CD4-positive, alpha-beta T cell treated with Interleukin-4 for 1 hour (primary cell): ENCODE data around the gene CNPPD1.
A peak's percentile ranks its signal among the peaks of the same experiment; 100 is the strongest.

Experiments used
- DNase-seq, 2 donors: peaks; one replicate each; pipeline ENCODE4 v3.0.0-alpha.2; 2020 to 2022

CNPPD1 gene

GRCh38 chr2:219178377-219179175 lies 1.9 kb upstream of the CNPPD1 start:
- DNase-seq, result no peak

DNA sequence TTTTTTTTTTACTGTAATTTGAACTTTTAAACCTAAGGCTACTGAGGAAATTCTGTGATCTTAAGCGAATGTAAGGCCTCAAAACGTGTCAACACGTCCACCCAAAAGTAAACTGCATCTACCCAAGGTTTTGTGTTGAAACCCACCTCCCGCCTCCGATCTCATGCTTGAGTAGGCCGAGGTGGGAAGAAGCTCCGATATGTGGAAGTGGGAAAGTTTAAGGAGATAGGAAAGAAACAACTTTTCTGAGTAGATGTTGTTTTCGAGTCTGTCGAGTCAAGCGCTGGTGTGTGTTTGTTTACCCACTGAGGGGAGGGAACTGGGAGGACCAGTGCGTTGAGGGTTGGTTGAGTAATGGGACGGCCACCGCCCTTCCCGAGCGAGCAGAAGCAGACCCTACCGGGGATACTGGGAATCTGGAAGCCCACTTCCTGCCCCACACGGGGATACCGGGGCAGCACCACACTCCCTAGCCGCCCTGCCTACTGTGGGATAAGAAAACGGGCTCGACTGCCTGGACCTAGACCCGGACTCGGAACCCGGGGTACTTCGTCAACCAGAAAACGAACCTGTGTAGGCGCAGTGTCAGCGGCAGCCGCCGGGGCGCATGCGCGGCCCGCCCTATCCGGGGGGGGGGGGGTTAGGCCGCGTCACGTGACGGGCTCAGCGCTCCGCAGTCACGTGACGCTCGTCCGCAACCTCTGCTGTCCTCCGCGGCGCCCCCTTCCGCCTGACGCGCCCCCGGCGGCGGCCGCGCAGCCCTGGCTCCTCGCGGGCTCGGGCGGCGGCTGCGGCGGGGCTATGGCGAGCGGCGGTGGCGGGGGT lies 1.0 kb upstream of the CNPPD1 start, which contains the start of gene RETREG2:
TSS of gene RETREG2 (plus strand) at position 724 of the 825 bp plus-strand sequence. CDS start at position 802, 78 bp downstream.
- peak; percentile 90 to 91 for DNase-seq

DNA sequence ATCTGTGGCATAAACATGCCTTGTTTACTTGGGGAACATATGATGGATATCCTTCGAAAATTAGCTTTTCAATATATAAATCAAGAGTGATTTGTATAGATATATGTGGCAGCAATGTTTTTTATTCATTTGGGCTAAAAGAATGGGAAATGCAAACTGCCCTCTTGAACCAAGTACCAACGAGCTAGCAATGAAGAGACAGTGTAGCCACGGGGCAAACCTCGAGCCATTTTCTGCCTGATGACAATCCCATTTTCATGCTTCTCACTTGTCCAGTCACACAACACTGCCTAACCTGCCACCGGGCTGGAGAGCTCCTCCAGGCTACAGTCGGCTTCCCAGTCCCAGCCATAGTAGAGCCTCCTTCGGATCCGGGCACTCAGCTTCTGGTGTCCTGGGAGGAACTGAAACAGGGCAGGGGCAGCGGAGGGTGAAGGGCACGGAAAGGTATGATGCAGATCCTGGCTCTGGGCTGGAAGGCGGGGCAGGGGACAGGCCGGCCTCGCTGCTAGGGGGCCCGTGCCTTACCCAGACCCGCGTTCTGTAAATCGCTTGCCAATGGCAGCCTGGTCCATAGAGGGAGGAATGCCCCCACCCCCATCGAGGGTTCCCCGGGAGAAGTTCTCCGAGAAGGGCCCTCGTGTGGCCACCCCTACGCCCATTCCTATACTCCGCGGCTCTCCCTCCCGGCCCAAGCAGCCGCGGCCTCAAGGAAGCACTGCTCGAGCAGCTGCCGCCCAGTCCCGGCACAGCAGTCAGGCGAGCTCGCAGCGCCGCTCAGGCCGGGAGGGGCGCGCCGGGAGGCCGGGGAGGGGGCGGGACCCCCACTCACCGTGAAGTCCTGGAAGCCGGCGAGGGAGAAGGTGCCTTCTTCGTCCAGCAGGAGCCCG lies 552 bp downstream of the CNPPD1 start:
- DNase-seq, result peak in 1 of 2 donors; percentile 69

- no peak for DNase-seq
These were observed 1.2 kb downstream of the CNPPD1 start for GRCh38 chr2:219175486-219175885.

- DNase-seq, result no peak
These were observed 1.9 kb downstream of the CNPPD1 start for GRCh38 chr2:219174801-219175200.

- no peak for DNase-seq
These were observed 2.6 kb downstream of the CNPPD1 start for GRCh38 chr2:219174146-219174545.

GRCh38 chr2:219173176-219173575 lies 3.5 kb downstream of the CNPPD1 start:
- DNase-seq, result no peak

GRCh38 chr2:219172231-219173154 lies 4.2 kb downstream of the CNPPD1 start:
- no peak for DNase-seq

- peak; percentile 34 to 64 for DNase-seq
These were observed 5.5 kb downstream of the CNPPD1 start for GRCh38 chr2:219171231-219171651.

DNA sequence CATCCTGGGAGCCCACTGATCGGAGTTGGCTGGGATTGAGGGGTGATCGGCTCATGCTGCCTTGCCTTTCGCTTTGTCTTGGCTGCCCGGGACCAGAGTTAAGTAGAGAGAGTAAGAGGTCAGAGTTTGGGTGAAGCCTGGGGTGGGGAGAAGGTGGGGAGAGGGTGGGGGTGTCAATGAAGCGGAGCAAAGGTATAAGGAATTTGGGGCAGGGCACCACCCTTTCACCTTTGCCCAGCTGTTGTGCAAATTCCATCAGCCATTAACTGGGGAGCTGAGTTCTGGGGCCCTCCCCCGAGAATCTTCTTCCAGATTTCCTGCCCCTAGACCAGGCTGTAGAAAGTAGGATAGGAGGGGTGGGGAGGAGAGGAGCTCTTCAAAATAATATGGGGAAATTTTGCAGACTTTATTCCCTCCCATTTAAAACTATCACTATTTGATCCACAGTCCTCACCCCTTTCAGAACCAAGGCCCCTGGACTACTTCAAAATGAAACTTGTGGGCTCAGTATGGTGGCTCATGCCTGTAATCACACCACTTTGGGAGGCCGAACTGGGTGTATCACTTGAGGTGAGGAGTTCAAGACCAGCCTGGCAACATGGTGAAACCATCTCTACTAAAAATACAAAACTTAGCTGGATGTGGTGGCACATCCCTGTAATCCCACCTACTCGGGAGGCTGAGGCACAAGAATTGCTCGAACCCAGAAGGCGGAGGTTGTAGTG lies 6.6 kb downstream of the CNPPD1 start, which contains the start of gene SLC23A3:
TSS of gene SLC23A3 (minus strand) at position 100 of the 725 bp plus-strand sequence. CDS start at position 55, 45 bp downstream.
- no peak for DNase-seq

- DNase-seq, result no peak
These were observed 7.8 kb downstream of the CNPPD1 start for GRCh38 chr2:219168932-219169331.

DNA sequence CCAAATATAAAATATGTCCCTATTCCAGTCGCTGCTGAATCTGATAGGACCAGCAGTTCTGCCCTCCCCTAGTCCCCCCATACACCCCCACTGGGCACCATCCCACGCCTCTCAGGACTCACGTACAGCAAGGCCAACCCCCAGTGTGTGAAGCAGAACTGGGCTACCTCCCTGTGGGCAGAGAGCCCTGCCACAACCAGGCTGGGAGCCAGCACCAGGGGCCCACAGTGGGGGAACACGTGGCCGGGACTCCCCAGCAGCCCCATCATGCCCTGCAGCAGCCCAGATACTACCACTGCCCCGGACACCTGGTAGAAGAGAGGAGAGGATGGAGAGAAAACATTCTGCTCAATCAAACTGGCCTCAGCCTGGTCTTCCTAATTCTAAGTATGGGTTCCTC lies 8.2 kb downstream of the CNPPD1 start:
- DNase-seq, result no peak

DNA sequence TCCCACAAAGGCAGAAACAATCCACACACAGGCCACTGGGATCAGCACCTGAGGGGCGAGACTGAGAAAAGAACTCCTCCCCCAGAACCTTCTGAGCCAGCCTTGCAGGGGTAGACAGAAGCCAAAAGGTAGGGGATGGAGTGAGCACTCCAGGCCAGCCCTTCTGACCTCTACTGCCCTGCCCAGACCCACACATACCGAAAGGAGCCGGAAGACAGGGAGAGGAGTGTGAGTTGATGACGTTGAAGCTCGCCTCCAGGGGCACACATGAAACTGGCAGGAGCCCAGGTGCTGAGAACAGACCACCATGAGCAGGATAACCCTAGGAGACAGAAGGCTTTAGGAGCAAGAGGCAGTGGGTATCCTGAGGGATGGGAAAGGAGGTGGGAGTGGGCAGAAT lies 8.7 kb downstream of the CNPPD1 start:
- no peak for DNase-seq

GRCh38 chr2:219165058-219165911 lies 11.4 kb downstream of the CNPPD1 start:
- DNase-seq, result no peak

- DNase-seq, result no peak
These were observed 13.6 kb downstream of the CNPPD1 start for GRCh38 chr2:219163156-219163555.

DNA sequence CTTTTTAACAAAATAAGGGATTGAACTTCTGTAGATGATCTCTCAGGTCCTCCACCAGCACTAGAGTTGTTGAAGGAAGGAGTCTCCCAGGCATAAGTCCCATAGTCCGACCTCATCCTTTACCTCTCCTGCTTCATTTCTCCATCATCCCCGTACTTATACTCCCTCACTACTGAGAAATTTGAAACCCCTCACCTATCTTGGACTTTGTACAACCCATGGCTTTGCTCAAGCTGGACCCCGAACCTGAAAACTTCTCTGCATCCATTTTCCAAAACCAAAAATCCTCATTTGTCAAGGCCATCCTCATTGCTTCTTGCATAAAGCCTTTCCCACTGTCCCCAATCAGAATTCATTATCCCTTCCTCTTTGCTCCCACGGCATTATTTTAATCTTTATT lies 15.6 kb downstream of the CNPPD1 start:
- DNase-seq, result no peak

DNA sequence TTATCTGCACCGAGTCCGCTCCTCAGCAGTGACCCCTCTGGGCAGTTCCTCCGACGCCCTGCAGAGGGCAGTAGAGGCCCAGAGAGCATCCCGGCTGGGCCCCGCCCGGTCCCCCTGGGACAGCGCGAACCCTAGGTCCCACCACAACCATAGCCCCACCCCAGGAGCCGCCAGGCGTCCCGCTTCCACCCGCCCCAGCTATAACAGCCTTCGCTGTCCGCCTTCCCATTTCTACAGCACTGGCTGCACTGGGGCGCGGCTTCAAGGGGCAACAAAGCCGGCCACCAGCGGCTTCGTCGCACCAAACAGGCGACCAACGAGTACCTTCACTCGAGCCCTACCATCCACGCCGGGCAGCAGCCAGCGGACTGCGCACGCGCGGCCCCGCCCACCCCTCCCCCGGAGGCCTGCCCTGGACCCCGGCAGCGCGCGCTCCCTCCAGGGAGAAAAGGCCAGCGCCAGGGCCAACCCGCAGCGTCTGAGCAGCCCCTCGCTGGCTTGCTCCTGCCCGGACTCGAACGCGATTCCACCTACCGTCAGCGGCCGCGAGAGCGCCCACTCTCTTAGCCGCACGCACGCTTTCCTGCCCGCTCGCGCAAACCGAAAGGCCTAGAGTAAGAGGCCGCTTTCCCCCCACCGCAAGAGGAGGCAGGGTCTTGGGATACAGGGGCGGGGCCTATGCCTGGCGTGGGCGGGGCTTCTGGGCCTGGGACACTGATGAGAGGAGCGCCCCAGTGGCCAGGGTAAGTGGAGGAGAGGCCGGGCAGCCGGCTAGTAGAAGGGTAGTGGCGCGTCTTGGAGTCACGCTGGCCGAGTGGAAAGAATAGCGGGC lies 16.3 kb downstream of the CNPPD1 start, which contains the start of gene NHEJ1:
TSS of gene NHEJ1 (minus strand) at position 630 of the 832 bp plus-strand sequence. CDS start 2,453 bp downstream, outside the sequence.
- DNase-seq, result peak; percentile 93 to 94

DNA sequence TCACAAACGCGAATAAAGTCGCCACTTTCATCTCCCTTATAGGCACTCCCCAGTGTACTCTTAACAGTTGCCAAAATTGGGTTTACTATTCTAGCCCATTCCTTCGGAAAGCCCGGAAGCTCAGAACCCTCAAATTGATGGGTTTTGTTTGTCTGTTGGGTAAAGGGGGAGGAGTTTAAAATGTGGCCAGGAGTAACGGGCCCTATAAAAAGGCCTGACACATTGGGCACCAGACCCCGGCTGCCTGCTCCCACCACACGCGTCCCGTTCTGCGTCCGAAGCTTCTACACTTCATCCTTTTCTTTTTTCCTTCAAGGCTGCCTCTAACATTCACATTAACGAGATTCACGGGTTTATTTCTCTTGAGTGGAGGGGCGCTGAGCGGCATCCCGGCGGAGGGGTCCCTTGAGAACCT lies 16.9 kb downstream of the CNPPD1 start:
- no peak for DNase-seq

DNA sequence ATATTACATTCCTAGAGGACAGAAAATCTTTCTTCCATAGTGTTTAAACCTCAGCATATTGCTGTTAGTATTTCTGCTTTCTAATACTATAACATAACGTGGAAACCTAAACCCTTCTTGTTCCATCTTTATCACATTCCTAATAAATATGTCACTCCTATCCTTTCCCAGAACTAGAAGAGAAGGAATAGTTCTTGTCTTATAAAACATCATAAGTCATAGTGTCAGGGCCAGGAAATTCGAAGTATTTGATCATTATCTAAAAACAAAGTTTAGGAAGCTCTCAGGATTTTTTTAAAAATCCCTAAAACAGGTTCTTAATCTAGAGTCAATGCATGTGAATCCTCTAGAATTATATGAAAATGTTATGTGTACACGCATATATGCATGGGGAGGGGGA lies 18.1 kb downstream of the CNPPD1 start:
- DNase-seq, result no peak
